PC-3 (cell line): Measurements from ENCODE around the gene DNAJB1.

Experiments
- CTCF ChIP-seq: fragments of 300-600 bp; sonication (generic); conservative IDR thresholded peaks from 2 replicates; pipeline ENCODE4 v1.5.1; 2017; ENCODE audit warnings: antibody characterized with exemption, low read depth, mild to moderate bottlenecking, low read length
- EZH2 ChIP-seq: fragments of 300-600 bp; sonication (generic); IDR thresholded peaks from one replicate; pipeline ENCODE4 v1.6.1; 2017; ENCODE audit warnings: antibody characterized with exemption, mild to moderate bottlenecking, low read length; ENCODE audit not compliant: unreplicated experiment
- EZH2phosphoT487 ChIP-seq: fragments of 300-600 bp; sonication (generic); IDR thresholded peaks from 2 replicates; pipeline ENCODE4 v1.6.1; 2018; ENCODE audit warnings: mild to moderate bottlenecking, antibody characterized with exemption, low read length, borderline replicate concordance

GRCh38 chr19:14553042-14553938 lies 35.1 kb upstream of the DNAJB1 start:
- no peak for TF ChIP-seq CTCF
- TF ChIP-seq EZH2phosphoT487, result no peak
- no peak for TF ChIP-seq EZH2
